Measurements from ENCODE around the gene HMG20A.

GRCh38 chr15:77526595-77527163 is 106.0 kb downstream of the HMG20A start:
- TF ChIP-seq CTCF (IDR thresholded peaks at IDR 0.05) (no peak), POLR2AphosphoS5 (IDR thresholded peaks at IDR 0.05) (no peak)
